Activated CD4-positive, alpha-beta T cell treated with anti-CD3 and anti-CD28 coated beads, Interleukin-2, amount 10 ng/mL, durations not matched to agents 7 days and 5 days (primary cell): ENCODE data around the gene RCOR3. TPM values are rescaled to one million over a fixed set of nuclear protein-coding genes. Genes with fewer than 3 reads are reported as not detected.
"Not testable (repeated sequence)": the region's sequence is repeated elsewhere in the genome, so short reads cannot be mapped to it uniquely, and the experiment has no call there.

ENCODE experiments used
- CTCF ChIA-PET: fragments of 350-600 bp; sonication (Branson Sonifier 250); formaldehyde crosslinking; loops from one replicate; lab custom pipeline; 2021; ENCODE audit warnings: antibody characterized with exemption; lab: Charles Lee
- POLR2A ChIA-PET: fragments of 350-600 bp; sonication (Branson Sonifier 250); formaldehyde crosslinking; loops from one replicate; lab custom pipeline; 2021; ENCODE audit warnings: antibody characterized with exemption; lab: Charles Lee
- DNase-seq: peaks from one replicate; pipeline ENCODE4 v3.0.0-alpha.2; 2020
- H3K27ac Mint-ChIP-seq: one replicate; pipeline ENCODE4 v1.8.0; 2021; ENCODE audit warnings: mild to moderate bottlenecking, moderate library complexity, mixed read lengths
- H3K27me3 Mint-ChIP-seq: one replicate; pipeline ENCODE4 v1.8.0; 2021; ENCODE audit warnings: mixed read lengths
- H3K36me3 Mint-ChIP-seq: one replicate; pipeline ENCODE4 v1.8.0; 2021; ENCODE audit warnings: low read depth, mixed read lengths
- H3K4me1 Mint-ChIP-seq: one replicate; pipeline ENCODE4 v1.8.0; 2021; ENCODE audit warnings: mixed read lengths
- H3K4me3 Mint-ChIP-seq: one replicate; pipeline ENCODE4 v1.8.0; 2021; ENCODE audit warnings: mild to moderate bottlenecking, moderate library complexity, mixed read lengths
- H3K9me3 Mint-ChIP-seq: one replicate; pipeline ENCODE4 v1.8.0; 2021; ENCODE audit warnings: mixed read lengths
- total RNA-seq, 2 experiments: library from RNA; stranded (reverse); gene quantifications; one replicate each; pipeline ENCODE4 v1.2.3, GENCODE V29; 2021

RCOR3 gene
- total RNA-seq, 2 experiments from 2014 or later = 47.0 to 56.0 TPM

DNA sequence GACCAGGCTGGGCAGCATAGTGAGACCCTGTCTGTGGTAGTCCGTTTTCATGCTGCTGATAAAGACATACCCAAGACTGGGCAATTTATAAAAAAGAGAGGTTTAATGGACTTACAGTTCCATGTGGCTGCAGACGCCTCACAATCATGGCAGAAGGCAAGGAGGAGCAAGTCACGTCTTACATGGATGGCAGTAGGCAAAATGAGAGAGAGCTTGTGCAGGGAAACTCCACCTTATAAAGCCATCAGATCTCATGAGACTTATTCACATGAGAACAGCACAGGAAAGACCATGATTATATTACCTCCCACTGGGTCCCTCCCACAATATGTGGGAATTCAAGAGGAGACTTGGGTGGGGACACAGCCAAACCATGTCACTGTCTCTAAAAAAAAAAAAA is 92.9 kb downstream of the RCOR3 start:
- Mint-ChIP-seq H3K4me1 (peaks cover 61% of the 10 kb centered on the region), H3K27ac (peak overlapping the region; percentile 60), H3K36me3 (peaks cover 75% of the 10 kb centered on the region), H3K9me3 (peaks cover 26% of the 10 kb centered on the region)
- DNase-seq, POLR2A ChIA-PET, H3K27me3 Mint-ChIP-seq, H3K4me3 Mint-ChIP-seq: not testable (repeated sequence)
- CTCF ChIA-PET = interaction anchor here (0.7 to 0.9 kb wide), 2 partner anchors 8 to 19 kb away, joined by 3 to 4 read pairs; no protein-coding TSS in a partner anchor

GRCh38 chr1:211352465-211352864 is 93.3 kb downstream of the RCOR3 start:
- ChIA-PET CTCF (interaction anchor here (0.7 kb wide), 1 partner anchor 9 kb away, joined by 3 read pairs; no protein-coding TSS in a partner anchor), POLR2A (no interaction called here)

DNA sequence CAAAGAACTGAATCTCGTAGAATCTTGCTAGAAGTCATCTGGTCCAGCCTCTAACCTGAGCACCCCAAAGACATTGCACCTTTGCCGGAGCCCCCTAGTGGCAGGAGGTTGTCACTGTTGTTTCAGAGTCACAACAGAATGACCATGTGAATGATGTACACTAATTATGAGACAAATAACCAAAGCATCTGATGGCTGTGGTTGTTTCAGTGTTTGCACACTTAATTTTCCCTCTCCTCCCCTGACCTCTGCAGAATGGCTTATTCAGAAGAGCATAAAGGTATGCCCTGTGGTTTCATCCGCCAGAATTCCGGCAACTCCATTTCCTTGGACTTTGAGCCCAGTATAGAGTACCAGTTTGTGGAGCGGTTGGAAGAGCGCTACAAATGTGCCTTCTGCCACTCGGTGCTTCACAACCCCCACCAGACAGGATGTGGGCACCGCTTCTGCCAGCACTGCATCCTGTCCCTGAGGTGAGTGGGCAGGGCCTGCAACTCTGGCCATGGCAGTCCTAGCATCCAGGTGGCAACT is 93.9 kb downstream of the RCOR3 start:
- POLR2A ChIA-PET = no interaction called here
- H3K27me3 Mint-ChIP-seq = no peaks in the 10 kb centered on the region
- CTCF ChIA-PET = interaction anchor here (1.2 kb wide), 1 partner anchor 27 kb away, joined by 5 read pairs; no protein-coding TSS in a partner anchor
- DNase-seq = peak; percentile 60
- H3K36me3 Mint-ChIP-seq = peaks cover 72% of the 10 kb centered on the region
- peak overlapping the region; percentile 42 for H3K4me3 Mint-ChIP-seq
- H3K9me3 Mint-ChIP-seq = peaks cover 26% of the 10 kb centered on the region
- peaks cover 55% of the 10 kb centered on the region for H3K4me1 Mint-ChIP-seq
- peak overlapping the region; percentile 89 for H3K27ac Mint-ChIP-seq

More at GRCh38 chr1:211352465-211352864, 93.3 kb downstream of the RCOR3 start:
- Mint-ChIP-seq H3K27ac (no peak overlapping the region), H3K36me3 (peaks cover 74% of the 10 kb centered on the region), H3K4me3 (peak overlapping the region; percentile 42), H3K4me1 (peaks cover 58% of the 10 kb centered on the region), H3K9me3 (peaks cover 26% of the 10 kb centered on the region), H3K27me3 (no peaks in the 10 kb centered on the region)
- DNase-seq = no peak

- ChIA-PET CTCF (interaction anchor here (1.0 to 1.2 kb wide), 2 partner anchors 25 to 26 kb away, joined by 4 to 5 read pairs; no protein-coding TSS in a partner anchor), POLR2A (no interaction called here)
- H3K9me3 Mint-ChIP-seq = peaks cover 26% of the 10 kb centered on the region
- peaks cover 55% of the 10 kb centered on the region for H3K4me1 Mint-ChIP-seq
- DNase-seq = no peak
- peak overlapping the region; percentile 89 for H3K27ac Mint-ChIP-seq
- no peaks in the 10 kb centered on the region for H3K27me3 Mint-ChIP-seq
- H3K4me3 Mint-ChIP-seq = peak overlapping the region; percentile 42
- H3K36me3 Mint-ChIP-seq = peaks cover 72% of the 10 kb centered on the region
Observed at GRCh38 chr1:211353562-211354212, 94.5 kb downstream of the RCOR3 start.

DNA sequence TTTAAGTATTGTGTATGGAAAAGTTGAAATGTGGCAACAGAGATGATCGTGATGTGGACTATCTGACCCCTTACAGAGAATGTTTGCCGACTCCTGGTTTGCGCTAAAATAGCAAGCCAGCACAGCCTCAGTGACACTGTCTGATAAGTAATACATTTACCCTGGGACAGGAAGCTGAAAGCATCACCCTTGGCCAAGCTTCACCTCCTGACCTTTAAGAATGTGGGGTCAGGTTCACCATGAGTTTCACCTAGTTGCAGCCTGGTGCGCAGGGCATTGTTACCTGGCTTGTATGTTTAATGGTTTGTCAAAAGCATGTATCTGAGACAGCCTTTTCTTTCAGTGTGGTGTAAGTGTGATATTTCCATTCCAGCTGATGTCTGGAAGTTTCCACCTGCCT is 96.7 kb downstream of the RCOR3 start:
- CTCF ChIA-PET = interaction anchor here (1.3 to 3.2 kb wide), 3 partner anchors 10 to 32 kb away, joined by 3 to 17 read pairs (median 6); no protein-coding TSS in a partner anchor
- POLR2A ChIA-PET = no interaction called here
- no peaks in the 10 kb centered on the region for H3K27me3 Mint-ChIP-seq
- no peak overlapping the region for H3K4me3 Mint-ChIP-seq
- peaks cover 15% of the 10 kb centered on the region for H3K9me3 Mint-ChIP-seq
- no peak for DNase-seq
- H3K36me3 Mint-ChIP-seq = peaks cover 71% of the 10 kb centered on the region
- H3K4me1 Mint-ChIP-seq = peaks cover 50% of the 10 kb centered on the region
- no peak overlapping the region for H3K27ac Mint-ChIP-seq

- no peak overlapping the region for H3K4me3 Mint-ChIP-seq
- ChIA-PET CTCF (interaction anchor here (3.2 kb wide), 1 partner anchor 32 kb away, joined by 17 read pairs; no protein-coding TSS in a partner anchor), POLR2A (no interaction called here)
- H3K4me1 Mint-ChIP-seq = peaks cover 42% of the 10 kb centered on the region
- no peak for DNase-seq
- no peak overlapping the region for H3K27ac Mint-ChIP-seq
- no peaks in the 10 kb centered on the region for H3K27me3 Mint-ChIP-seq
- H3K9me3 Mint-ChIP-seq = peaks cover 7% of the 10 kb centered on the region
- peaks cover 68% of the 10 kb centered on the region for H3K36me3 Mint-ChIP-seq
Observed at GRCh38 chr1:211356723-211357407, 97.7 kb downstream of the RCOR3 start.

DNA sequence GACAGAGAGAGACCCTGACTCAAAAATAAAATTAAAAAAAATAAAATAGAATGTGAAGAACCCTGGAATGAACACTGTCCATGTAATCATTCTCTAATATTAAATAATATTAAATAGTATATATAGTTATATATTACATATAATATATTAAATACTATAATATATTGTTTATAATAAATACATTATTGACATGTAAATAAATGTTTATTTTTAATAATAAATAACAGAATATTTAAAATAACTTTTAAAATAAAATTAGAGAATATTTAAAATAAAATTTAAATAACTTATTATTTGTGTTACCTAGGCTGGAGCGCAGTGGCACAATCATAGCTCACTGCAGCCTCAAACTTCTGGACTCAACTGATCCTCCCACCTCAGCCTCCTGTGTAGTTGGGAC is 99.5 kb downstream of the RCOR3 start:
- Mint-ChIP-seq H3K4me3 (no peak overlapping the region), H3K4me1 (peaks cover 25% of the 10 kb centered on the region), H3K27me3 (no peaks in the 10 kb centered on the region), H3K27ac (no peak overlapping the region), H3K9me3 (no peaks in the 10 kb centered on the region), H3K36me3 (peaks cover 59% of the 10 kb centered on the region)
- CTCF ChIA-PET = interaction anchor here (0.6 to 1.4 kb wide), 3 partner anchors 12 to 124 kb away, joined by 3 read pairs; no protein-coding TSS in a partner anchor
- POLR2A ChIA-PET = no interaction called here
- no peak for DNase-seq

DNA sequence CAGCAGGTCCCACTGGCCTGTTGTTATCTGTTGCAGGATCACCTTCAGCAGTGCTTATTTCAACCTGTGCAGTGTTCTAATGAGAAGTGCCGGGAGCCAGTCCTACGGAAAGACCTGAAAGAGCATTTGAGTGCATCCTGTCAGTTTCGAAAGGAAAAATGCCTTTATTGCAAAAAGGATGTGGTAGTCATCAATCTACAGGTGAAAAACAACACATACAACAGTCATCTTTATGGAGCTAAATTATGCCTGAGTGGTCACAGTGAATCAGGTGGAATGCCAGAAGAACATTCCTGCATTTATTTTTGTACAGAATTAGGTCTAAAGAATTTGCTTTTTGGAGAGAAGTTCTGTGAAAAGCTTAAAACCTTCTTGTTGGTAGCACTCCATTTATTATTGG is 100.7 kb downstream of the RCOR3 start:
- H3K4me3 Mint-ChIP-seq = no peak overlapping the region
- H3K9me3 Mint-ChIP-seq = no peaks in the 10 kb centered on the region
- H3K4me1 Mint-ChIP-seq = peaks cover 15% of the 10 kb centered on the region
- peaks cover 55% of the 10 kb centered on the region for H3K36me3 Mint-ChIP-seq
- no peaks in the 10 kb centered on the region for H3K27me3 Mint-ChIP-seq
- DNase-seq = no peak
- CTCF ChIA-PET = no interaction called here
- H3K27ac Mint-ChIP-seq = peak overlapping the region; percentile 47
- POLR2A ChIA-PET = no interaction called here

DNA sequence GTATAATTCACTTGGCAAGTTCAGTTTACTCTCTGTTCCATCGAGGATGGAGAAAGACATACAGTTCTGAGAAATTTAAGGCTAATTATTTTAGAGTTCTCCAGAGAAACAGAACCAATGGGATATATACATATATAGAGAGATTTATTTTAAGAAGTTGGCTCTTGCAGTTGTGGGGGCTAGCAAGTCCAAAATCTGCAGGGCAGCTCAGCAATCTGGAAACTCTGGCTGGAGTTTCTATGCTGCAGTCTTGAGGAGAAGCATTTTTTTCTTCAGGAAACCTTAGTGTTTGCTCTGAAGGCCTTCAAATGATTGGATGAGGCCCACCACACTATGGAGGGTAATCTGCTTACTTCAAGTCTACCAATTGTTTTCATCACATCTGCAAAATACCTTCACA is 102.0 kb downstream of the RCOR3 start:
- H3K36me3 Mint-ChIP-seq = peaks cover 57% of the 10 kb centered on the region
- H3K27ac Mint-ChIP-seq = no peak overlapping the region
- POLR2A ChIA-PET = no interaction called here
- H3K27me3 Mint-ChIP-seq = no peaks in the 10 kb centered on the region
- CTCF ChIA-PET = no interaction called here
- DNase-seq = no peak
- H3K4me1 Mint-ChIP-seq = peaks cover 9% of the 10 kb centered on the region
- no peak overlapping the region for H3K4me3 Mint-ChIP-seq
- H3K9me3 Mint-ChIP-seq = no peaks in the 10 kb centered on the region

Other genes starting within 250 kb of the RCOR3 start
- not detected for gene KCNH1, start 125.2 kb upstream of the RCOR3 start, total RNA-seq
- 10 to 100 TPM; 64.5 to 65.6 TPM for gene TRAF5, start 67.5 kb downstream of the RCOR3 start, total RNA-seq
- not detected for gene RD3, start 232.8 kb downstream of the RCOR3 start, total RNA-seq